GM12891 (cell line): ENCODE data around the gene TXNRD3.

Experiments
- POLR2A ChIP-seq: IDR thresholded peaks from 2 replicates; pipeline ENCODE4 v1.6.1; 2011; ENCODE audit warnings: low read depth, low read length, control low read depth
- POLR2AphosphoS5 ChIP-seq: IDR thresholded peaks from 2 replicates; pipeline ENCODE4 v1.6.1; 2011; ENCODE audit warnings: low read depth, low read length, control low read depth

GRCh38 chr3:126604691-126605090, 50.2 kb downstream of the TXNRD3 start:
- no peak for TF ChIP-seq POLR2A
- no peak for TF ChIP-seq POLR2AphosphoS5
